Thoracic aorta (tissue), 2 donors: ENCODE results near the gene ZNF625. TPM values are rescaled to one million over a fixed set of nuclear protein-coding genes. Genes with fewer than 3 reads are reported as not detected.

ENCODE experiments used
- ATAC-seq: fragments of 150-250 bp; one replicate; pipeline ENCODE4 v1.8.0; 2017; ENCODE audit warnings: low read depth; ENCODE audit not compliant: insufficient number of reproducible peaks, low FRiP score
- DNase-seq: peaks from one replicate; pipeline ENCODE4 v3.0.0-alpha.2; 2020; ENCODE audit warnings: low spot score
- H3K27ac ChIP-seq, 2 donors: fragments of 200-600 bp; sonication (generic); 1 replicate in 1 of 2; 2 replicates in 1 of 2; pipeline ENCODE4 v1.5.1; 2016; ENCODE audit warnings: mild to moderate bottlenecking in 2 of 2, moderate library complexity in 2 of 2
- H3K27me3 ChIP-seq: fragments of 200-600 bp; sonication (generic); replicated peaks from 2 replicates; pipeline ENCODE4 v1.6.0; 2016; ENCODE audit warnings: mild to moderate bottlenecking; ENCODE audit not compliant: insufficient read depth
- H3K36me3 ChIP-seq: fragments of 200-600 bp; sonication (generic); one replicate; pipeline ENCODE4 v1.5.1; 2016
- H3K4me1 ChIP-seq, 2 donors: fragments of 200-600 bp; sonication (generic); 1 replicate in 1 of 2; 2 replicates in 1 of 2; pipeline versions ENCODE4 v1.5.1 to v1.6.0; 2016; ENCODE audit warnings: low read depth in 2 of 2, mild to moderate bottlenecking in 1 of 2; ENCODE audit not compliant: control insufficient read depth in 1 of 2
- H3K4me3 ChIP-seq: fragments of 200-600 bp; sonication (generic); 2 replicates; pipeline ENCODE4 v1.5.1; 2016; ENCODE audit warnings: mild to moderate bottlenecking
- H3K9me3 ChIP-seq: fragments of 200-600 bp; sonication (generic); 2 replicates; pipeline ENCODE4 v1.5.1; 2016
- total RNA-seq, 2 donors: library from RNA; depleted of rRNA; stranded (reverse); fragments of >200 nt; gene quantifications; one replicate each; pipeline versions ENCODE4 v1.1.0 to v1.2.3, GENCODE V29; 2016
- TF ChIP-seq, protein P1 (sequence below): fragments of 200-600 bp; sonication (generic); IDR thresholded peaks from one replicate; pipeline ENCODE4 v1.5.1; 2019; ENCODE audit warnings: antibody characterized with exemption

The ZNF625 gene
- total RNA-seq, 2 donors from 2014 or later = 3.1 to 7.3 TPM

DNA sequence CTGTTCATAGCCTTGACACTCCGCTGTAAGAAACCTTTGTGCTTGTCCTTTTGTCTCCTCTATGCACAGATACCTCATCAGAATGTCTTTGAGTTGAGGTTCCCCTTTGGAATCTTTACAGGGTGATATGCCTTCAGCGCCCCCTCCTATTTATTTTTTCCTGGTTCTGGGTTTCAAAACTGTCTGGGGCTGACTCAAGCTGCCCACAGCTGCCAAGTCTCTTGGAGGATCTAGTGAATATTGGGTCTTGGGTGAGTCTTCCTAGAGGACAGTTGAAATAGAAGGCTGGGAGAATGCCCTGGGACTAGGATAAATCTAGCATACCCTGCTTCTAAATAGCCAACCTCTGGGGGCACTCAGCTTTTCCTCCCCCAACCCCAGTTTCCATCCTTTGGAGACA, 7.3 kb upstream of the ZNF625 start:
- no peaks in the 10 kb centered on the region for H3K36me3 ChIP-seq
- H3K4me1 ChIP-seq = peaks cover 18 to 38% of the 10 kb centered on the region in 2 donors
- no peaks in the 10 kb centered on the region for H3K27me3 ChIP-seq
- ATAC-seq = no peak
- peak overlapping the region; percentile 88 for H3K4me3 ChIP-seq
- H3K9me3 ChIP-seq = no peaks in the 10 kb centered on the region
- peak overlapping the region; percentile 92 to 95 for H3K27ac ChIP-seq
- TF ChIP-seq, protein P1, sequence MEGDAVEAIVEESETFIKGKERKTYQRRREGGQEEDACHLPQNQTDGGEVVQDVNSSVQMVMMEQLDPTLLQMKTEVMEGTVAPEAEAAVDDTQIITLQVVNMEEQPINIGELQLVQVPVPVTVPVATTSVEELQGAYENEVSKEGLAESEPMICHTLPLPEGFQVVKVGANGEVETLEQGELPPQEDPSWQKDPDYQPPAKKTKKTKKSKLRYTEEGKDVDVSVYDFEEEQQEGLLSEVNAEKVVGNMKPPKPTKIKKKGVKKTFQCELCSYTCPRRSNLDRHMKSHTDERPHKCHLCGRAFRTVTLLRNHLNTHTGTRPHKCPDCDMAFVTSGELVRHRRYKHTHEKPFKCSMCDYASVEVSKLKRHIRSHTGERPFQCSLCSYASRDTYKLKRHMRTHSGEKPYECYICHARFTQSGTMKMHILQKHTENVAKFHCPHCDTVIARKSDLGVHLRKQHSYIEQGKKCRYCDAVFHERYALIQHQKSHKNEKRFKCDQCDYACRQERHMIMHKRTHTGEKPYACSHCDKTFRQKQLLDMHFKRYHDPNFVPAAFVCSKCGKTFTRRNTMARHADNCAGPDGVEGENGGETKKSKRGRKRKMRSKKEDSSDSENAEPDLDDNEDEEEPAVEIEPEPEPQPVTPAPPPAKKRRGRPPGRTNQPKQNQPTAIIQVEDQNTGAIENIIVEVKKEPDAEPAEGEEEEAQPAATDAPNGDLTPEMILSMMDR = no peak
- no peak for DNase-seq

GRCh38 chr19:12162882-12163806, 6.6 kb upstream of the ZNF625 start, which contains the start of gene ZNF136:
ZNF136 (plus strand) TSS chr19:12163096; CDS start chr19:12163204, 108 bp downstream.
- ATAC-seq = peak; percentile 95

GRCh38 chr19:12162513-12162881, 6.0 kb upstream of the ZNF625 start:
- H3K4me3 ChIP-seq = peak overlapping the region; percentile 88
- no peaks in the 10 kb centered on the region for H3K9me3 ChIP-seq
- TF ChIP-seq, protein P1 = no peak
- no peaks in the 10 kb centered on the region for H3K36me3 ChIP-seq
- DNase-seq (no peak), ATAC-seq (no peak)
- peak overlapping the region; percentile 92 to 95 for H3K27ac ChIP-seq
- peaks cover 18 to 38% of the 10 kb centered on the region in 2 donors for H3K4me1 ChIP-seq
- H3K27me3 ChIP-seq = no peaks in the 10 kb centered on the region

More at GRCh38 chr19:12162882-12163806, 6.6 kb upstream of the ZNF625 start, which contains the start of gene ZNF136:
- Histone ChIP-seq H3K27ac (peak within 1 kb of the TSS; percentile 92 to 95), H3K4me1 (peaks cover 18 to 38% of the 10 kb centered on the region in 2 donors), H3K27me3 (no peaks in the 10 kb centered on the region), H3K9me3 (no peaks in the 10 kb centered on the region), H3K36me3 (no peaks in the 10 kb centered on the region), H3K4me3 (peak within 1 kb of the TSS; percentile 88)
- TF ChIP-seq, protein P1 = no peak
- DNase-seq = peak; percentile 79

- H3K9me3 ChIP-seq = no peaks in the 10 kb centered on the region
- H3K4me3 ChIP-seq = no peak overlapping the region
- ATAC-seq = no peak
- no peaks in the 10 kb centered on the region for H3K36me3 ChIP-seq
- H3K4me1 ChIP-seq = peaks cover 13 to 23% of the 10 kb centered on the region in 2 donors
- no peak overlapping the region for H3K27ac ChIP-seq
- no peaks in the 10 kb centered on the region for H3K27me3 ChIP-seq
- TF ChIP-seq, protein P1 = no peak
- no peak for DNase-seq
These were observed 3.4 kb upstream of the ZNF625 start for GRCh38 chr19:12159773-12160414.

- peak overlapping the region; percentile 90 for H3K4me3 ChIP-seq
- H3K27me3 ChIP-seq = no peaks in the 10 kb centered on the region
- no peaks in the 10 kb centered on the region for H3K9me3 ChIP-seq
- DNase-seq (no peak), ATAC-seq (no peak)
- peaks cover 3 to 10% of the 10 kb centered on the region in 2 donors for H3K4me1 ChIP-seq
- H3K36me3 ChIP-seq = peaks cover 5% of the 10 kb centered on the region
- TF ChIP-seq, protein P1 = no peak
- H3K27ac ChIP-seq = peak overlapping the region; percentile 48 to 73
These were observed 1.1 kb downstream of the ZNF625 start for GRCh38 chr19:12155324-12155860.
